ENCODE measurements around the gene ERC2. TPM values are rescaled to one million over a fixed set of nuclear protein-coding genes. Genes with fewer than 3 reads are reported as not detected.

Gene ERC2
- total RNA-seq, 1 donor = 0.36 TPM

DNA sequence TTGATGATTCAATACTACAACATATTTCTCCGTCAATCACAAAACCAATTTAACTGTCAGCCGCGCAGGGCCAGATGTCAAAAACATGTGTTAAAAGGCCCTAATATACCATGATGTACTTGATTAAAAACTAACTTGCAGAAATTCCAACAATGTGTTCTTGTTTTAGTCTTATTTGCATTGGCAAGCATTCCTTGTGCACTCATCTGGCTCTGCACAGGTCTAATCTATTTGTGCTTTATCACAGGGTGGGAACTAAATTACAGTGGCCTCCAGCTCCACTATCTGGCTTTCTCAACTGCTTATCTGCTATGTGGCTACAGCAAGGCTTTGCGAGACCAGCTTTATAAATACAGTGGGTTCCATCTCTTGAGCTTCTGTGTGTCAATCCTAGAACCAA lies 455.5 kb downstream of the ERC2 start:
- TF ChIP-seq, protein P1, sequence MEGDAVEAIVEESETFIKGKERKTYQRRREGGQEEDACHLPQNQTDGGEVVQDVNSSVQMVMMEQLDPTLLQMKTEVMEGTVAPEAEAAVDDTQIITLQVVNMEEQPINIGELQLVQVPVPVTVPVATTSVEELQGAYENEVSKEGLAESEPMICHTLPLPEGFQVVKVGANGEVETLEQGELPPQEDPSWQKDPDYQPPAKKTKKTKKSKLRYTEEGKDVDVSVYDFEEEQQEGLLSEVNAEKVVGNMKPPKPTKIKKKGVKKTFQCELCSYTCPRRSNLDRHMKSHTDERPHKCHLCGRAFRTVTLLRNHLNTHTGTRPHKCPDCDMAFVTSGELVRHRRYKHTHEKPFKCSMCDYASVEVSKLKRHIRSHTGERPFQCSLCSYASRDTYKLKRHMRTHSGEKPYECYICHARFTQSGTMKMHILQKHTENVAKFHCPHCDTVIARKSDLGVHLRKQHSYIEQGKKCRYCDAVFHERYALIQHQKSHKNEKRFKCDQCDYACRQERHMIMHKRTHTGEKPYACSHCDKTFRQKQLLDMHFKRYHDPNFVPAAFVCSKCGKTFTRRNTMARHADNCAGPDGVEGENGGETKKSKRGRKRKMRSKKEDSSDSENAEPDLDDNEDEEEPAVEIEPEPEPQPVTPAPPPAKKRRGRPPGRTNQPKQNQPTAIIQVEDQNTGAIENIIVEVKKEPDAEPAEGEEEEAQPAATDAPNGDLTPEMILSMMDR (IDR thresholded peaks at IDR 0.05; ENCODE audit: extremely low read depth, low read depth, low read length) = no peak
- DNase-seq (ENCODE audit: insufficient read length, low spot score, missing footprints) = no peak
- no peaks in the 10 kb centered on the region for H4K20me1 ChIP-seq (ENCODE audit: insufficient read depth, low read length)
- H3K79me2 ChIP-seq (ENCODE audit: insufficient read depth, low read length) = no peaks in the 10 kb centered on the region
- H3K27me3 ChIP-seq (ENCODE audit: insufficient read depth, low read length) = no peaks in the 10 kb centered on the region
- no peak overlapping the region for H2AFZ ChIP-seq (ENCODE audit: low read length)
- H3K36me3 ChIP-seq (ENCODE audit: insufficient read depth, low read length) = no peaks in the 10 kb centered on the region
- no peaks in the 10 kb centered on the region for H3K4me1 ChIP-seq (ENCODE audit: insufficient read depth, low read length)
- no peak overlapping the region for H3K27ac ChIP-seq (ENCODE audit: low read depth, low read length)
- H3K4me2 ChIP-seq (ENCODE audit: insufficient read depth, low read length) = no peak overlapping the region
- H3K9me3 ChIP-seq (ENCODE audit: low read depth, low read length) = no peaks in the 10 kb centered on the region
- H3K4me3 ChIP-seq (ENCODE audit: insufficient read depth, low read length) = no peak overlapping the region

DNA sequence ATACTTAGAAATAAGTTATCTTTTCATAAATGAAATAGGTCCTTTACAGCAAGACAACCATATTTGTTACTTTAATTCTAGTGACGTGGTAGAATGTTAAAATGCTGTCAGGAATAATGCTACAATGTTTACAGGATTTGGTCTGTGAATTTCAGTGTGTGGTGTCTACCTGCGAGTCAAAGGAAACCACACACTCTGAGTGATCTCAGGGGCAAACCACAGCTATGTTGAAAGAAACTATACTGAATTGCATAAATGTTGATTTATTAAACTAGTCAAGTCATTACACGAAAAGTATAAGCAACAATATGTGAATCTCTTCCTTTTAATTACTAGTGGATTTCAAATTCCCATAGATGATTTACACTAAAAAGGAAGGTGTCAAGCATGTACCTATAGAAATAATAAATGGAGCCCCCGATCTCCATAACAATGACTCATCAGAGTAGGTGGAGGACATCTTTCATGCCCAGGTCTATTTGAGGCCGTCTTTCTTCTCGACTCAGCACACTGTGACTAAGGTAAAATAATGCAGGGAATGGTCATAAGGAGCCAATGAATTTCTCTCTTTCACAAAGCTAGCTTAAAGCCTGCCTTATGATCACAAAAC lies 463.0 kb downstream of the ERC2 start:
- H3K79me2 ChIP-seq (ENCODE audit: insufficient read depth, low read length) = no peaks in the 10 kb centered on the region
- no peak for DNase-seq (ENCODE audit: insufficient read length, low spot score, missing footprints)

DNA sequence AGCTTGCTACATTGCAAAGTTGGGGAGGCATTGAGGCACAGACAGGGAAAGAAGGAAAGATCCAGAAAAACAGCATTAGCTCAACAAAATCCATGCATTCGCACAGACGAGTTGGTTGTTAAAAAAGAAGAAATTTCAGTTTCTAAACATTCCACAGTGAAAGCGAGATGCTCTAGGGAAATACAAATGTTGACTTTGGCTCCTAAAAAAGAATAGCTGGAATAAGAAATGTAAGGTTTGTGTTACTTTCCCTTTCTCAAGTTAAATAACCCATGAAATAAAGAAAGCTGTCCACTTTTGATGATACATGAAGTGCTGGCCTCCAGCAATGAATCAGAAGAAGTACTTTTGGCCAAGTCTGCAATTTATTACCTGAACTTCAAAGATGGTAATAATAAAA lies 465.1 kb downstream of the ERC2 start:
- Histone ChIP-seq H3K4me2 (ENCODE audit: insufficient read depth, low read length) (peak overlapping the region; percentile 24), H3K9me3 (ENCODE audit: low read depth, low read length) (no peaks in the 10 kb centered on the region), H3K36me3 (ENCODE audit: insufficient read depth, low read length) (no peaks in the 10 kb centered on the region), H3K4me1 (ENCODE audit: insufficient read depth, low read length) (no peaks in the 10 kb centered on the region), H3K79me2 (ENCODE audit: insufficient read depth, low read length) (no peaks in the 10 kb centered on the region), H3K27ac (ENCODE audit: low read depth, low read length) (no peak overlapping the region), H4K20me1 (ENCODE audit: insufficient read depth, low read length) (no peaks in the 10 kb centered on the region), H3K4me3 (ENCODE audit: insufficient read depth, low read length) (no peak overlapping the region), H2AFZ (ENCODE audit: low read length) (no peak overlapping the region), H3K27me3 (ENCODE audit: insufficient read depth, low read length) (no peaks in the 10 kb centered on the region)
- DNase-seq (ENCODE audit: insufficient read length, low spot score, missing footprints) = no peak
- TF ChIP-seq, protein P1 (IDR thresholded peaks at IDR 0.05; ENCODE audit: extremely low read depth, low read depth, low read length) = no peak

More for the DNA sequence above, 463.0 kb downstream of the ERC2 start:
- Histone ChIP-seq H3K36me3 (ENCODE audit: insufficient read depth, low read length) (no peaks in the 10 kb centered on the region), H3K9me3 (ENCODE audit: low read depth, low read length) (no peaks in the 10 kb centered on the region), H3K4me2 (ENCODE audit: insufficient read depth, low read length) (no peak overlapping the region), H2AFZ (ENCODE audit: low read length) (no peak overlapping the region), H3K4me1 (ENCODE audit: insufficient read depth, low read length) (no peaks in the 10 kb centered on the region), H3K27ac (ENCODE audit: low read depth, low read length) (no peak overlapping the region), H4K20me1 (ENCODE audit: insufficient read depth, low read length) (no peaks in the 10 kb centered on the region), H3K27me3 (ENCODE audit: insufficient read depth, low read length) (no peaks in the 10 kb centered on the region), H3K4me3 (ENCODE audit: insufficient read depth, low read length) (no peak overlapping the region)
- TF ChIP-seq, protein P1 (IDR thresholded peaks at IDR 0.05; ENCODE audit: extremely low read depth, low read depth, low read length) = no peak

DNA sequence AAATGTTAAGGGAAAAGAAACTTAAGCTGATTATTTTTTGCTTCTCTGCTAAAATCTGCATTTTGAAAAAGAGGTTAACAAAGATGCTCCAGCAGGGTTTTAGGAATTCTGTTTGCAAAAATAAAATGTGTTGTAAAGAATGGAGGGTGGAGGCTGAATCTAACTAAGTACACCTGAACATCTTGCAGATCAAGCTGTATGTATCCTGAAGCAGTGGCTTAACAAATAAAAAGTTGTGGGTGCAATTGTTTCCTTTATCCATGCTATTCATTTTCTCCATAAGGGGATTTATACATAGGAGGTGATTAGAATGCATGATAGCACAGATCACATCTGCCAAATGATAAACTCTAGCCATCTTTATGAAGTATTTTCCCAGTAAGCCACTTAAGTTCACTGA lies 466.3 kb downstream of the ERC2 start:
- Histone ChIP-seq H3K27me3 (ENCODE audit: insufficient read depth, low read length) (no peaks in the 10 kb centered on the region), H4K20me1 (ENCODE audit: insufficient read depth, low read length) (no peaks in the 10 kb centered on the region), H3K4me1 (ENCODE audit: insufficient read depth, low read length) (no peaks in the 10 kb centered on the region), H3K36me3 (ENCODE audit: insufficient read depth, low read length) (no peaks in the 10 kb centered on the region), H3K4me2 (ENCODE audit: insufficient read depth, low read length) (no peak overlapping the region), H3K79me2 (ENCODE audit: insufficient read depth, low read length) (no peaks in the 10 kb centered on the region), H3K4me3 (ENCODE audit: insufficient read depth, low read length) (no peak overlapping the region), H2AFZ (ENCODE audit: low read length) (no peak overlapping the region), H3K9me3 (ENCODE audit: low read depth, low read length) (no peaks in the 10 kb centered on the region), H3K27ac (ENCODE audit: low read depth, low read length) (no peak overlapping the region)
- TF ChIP-seq, protein P1 (IDR thresholded peaks at IDR 0.05; ENCODE audit: extremely low read depth, low read depth, low read length) = no peak
- no peak for DNase-seq (ENCODE audit: insufficient read length, low spot score, missing footprints)

All from osteoblast (primary cell).